Calu3 (cell line): ENCODE results near the gene MRPS14. TPM values are rescaled to one million over a fixed set of nuclear protein-coding genes. Genes with fewer than 3 reads are reported as not detected.

Experiments
- BruUV-seq: library from RNA; stranded (reverse); fragments of 400-500 nt; replicated peaks from 2 replicates; lab custom pipeline; 2021; lab: Mats Ljungman, UMichigan
- CTCF ChIA-PET: fragments of 300-600 bp; sonication (Branson Sonifier 250); formaldehyde crosslinking; loops from one replicate; lab custom pipeline; 2022; ENCODE audit warnings: antibody characterized with exemption; lab: Charles Lee
- DNase-seq: peaks from one replicate; pipeline ENCODE4 v3.0.0; 2022
- H3K27ac Mint-ChIP-seq: one replicate; pipeline ENCODE4 v1.8.0; 2022; ENCODE audit warnings: mixed read lengths; ENCODE audit not compliant: unreplicated experiment
- H3K27me3 Mint-ChIP-seq: one replicate; pipeline ENCODE4 v1.8.0; 2022; ENCODE audit warnings: mixed read lengths; ENCODE audit not compliant: unreplicated experiment
- H3K36me3 Mint-ChIP-seq: one replicate; pipeline ENCODE4 v1.8.0; 2022; ENCODE audit warnings: mild to moderate bottlenecking, moderate library complexity, mixed read lengths; ENCODE audit not compliant: insufficient read depth, unreplicated experiment
- H3K4me1 Mint-ChIP-seq: one replicate; pipeline ENCODE4 v1.8.0; 2022; ENCODE audit warnings: mild to moderate bottlenecking, low read depth, mixed read lengths; ENCODE audit not compliant: unreplicated experiment
- H3K4me3 Mint-ChIP-seq: one replicate; pipeline ENCODE4 v1.8.0; 2022; ENCODE audit warnings: mild to moderate bottlenecking, low read depth, moderate library complexity, mixed read lengths; ENCODE audit not compliant: unreplicated experiment
- H3K9me3 Mint-ChIP-seq: one replicate; pipeline ENCODE4 v1.8.0; 2022; ENCODE audit warnings: low read depth, mixed read lengths; ENCODE audit not compliant: unreplicated experiment
- intact Hi-C: fragments of 100-400 bp; cut with micrococcal nuclease; formaldehyde crosslinking; loops from one replicate; pipeline ENCODE4 v1.10.0; 2022; ENCODE audit not compliant: unreplicated experiment
- total RNA-seq: library from RNA; stranded (reverse); gene quantifications from 2 replicates; pipeline ENCODE4 v1.2.3, GENCODE V29; 2022
- TF ChIP-seq, protein P1 (sequence below): fragments of 200-600 bp; IDR thresholded peaks from one replicate; pipeline ENCODE4 v1.8.0; 2022; ENCODE audit warnings: antibody characterized with exemption; ENCODE audit not compliant: unreplicated experiment

The MRPS14 gene
- total RNA-seq, 1 experiment from 2014 or later = 33.6 TPM

- Mint-ChIP-seq H3K4me1 (no peaks in the 10 kb centered on the region), H3K9me3 (no peaks in the 10 kb centered on the region), H3K27me3 (no peaks in the 10 kb centered on the region), H3K27ac (no peak overlapping the region), H3K36me3 (peaks cover 22% of the 10 kb centered on the region), H3K4me3 (no peak overlapping the region)
- no TSS peak for BruUV-seq
- DNase-seq = no peak
- CTCF ChIA-PET = interaction anchor here (1.4 kb wide), 1 partner anchor 86 kb away, joined by 4 read pairs; no protein-coding TSS in a partner anchor
- intact Hi-C loops = no loop called here
- TF ChIP-seq, protein P1, sequence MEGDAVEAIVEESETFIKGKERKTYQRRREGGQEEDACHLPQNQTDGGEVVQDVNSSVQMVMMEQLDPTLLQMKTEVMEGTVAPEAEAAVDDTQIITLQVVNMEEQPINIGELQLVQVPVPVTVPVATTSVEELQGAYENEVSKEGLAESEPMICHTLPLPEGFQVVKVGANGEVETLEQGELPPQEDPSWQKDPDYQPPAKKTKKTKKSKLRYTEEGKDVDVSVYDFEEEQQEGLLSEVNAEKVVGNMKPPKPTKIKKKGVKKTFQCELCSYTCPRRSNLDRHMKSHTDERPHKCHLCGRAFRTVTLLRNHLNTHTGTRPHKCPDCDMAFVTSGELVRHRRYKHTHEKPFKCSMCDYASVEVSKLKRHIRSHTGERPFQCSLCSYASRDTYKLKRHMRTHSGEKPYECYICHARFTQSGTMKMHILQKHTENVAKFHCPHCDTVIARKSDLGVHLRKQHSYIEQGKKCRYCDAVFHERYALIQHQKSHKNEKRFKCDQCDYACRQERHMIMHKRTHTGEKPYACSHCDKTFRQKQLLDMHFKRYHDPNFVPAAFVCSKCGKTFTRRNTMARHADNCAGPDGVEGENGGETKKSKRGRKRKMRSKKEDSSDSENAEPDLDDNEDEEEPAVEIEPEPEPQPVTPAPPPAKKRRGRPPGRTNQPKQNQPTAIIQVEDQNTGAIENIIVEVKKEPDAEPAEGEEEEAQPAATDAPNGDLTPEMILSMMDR = no peak
Measured at GRCh38 chr1:174988539-174988938, 34.7 kb downstream of the MRPS14 start.

DNA sequence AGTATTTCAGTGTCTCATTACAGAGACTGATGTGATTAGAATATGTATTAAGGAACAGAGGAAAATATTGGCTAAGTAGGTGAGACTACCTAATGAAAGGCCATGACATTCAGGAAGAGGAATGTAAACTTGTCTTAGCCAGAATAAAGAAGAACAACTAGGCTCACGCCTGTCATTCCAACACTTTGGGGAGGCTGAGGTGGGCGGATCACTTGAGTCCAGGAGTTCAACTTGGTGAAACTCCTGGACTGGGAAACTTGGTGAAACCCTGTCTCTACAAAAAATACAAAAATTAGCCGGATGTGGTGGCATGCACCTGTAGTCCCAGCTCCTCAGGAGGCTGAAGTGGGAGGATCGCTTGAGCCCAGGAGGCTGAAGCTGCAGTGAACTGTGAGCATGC, 38.3 kb downstream of the MRPS14 start:
- Mint-ChIP-seq H3K9me3 (no peaks in the 10 kb centered on the region), H3K36me3 (peaks cover 32% of the 10 kb centered on the region), H3K27me3 (no peaks in the 10 kb centered on the region), H3K4me1 (no peaks in the 10 kb centered on the region), H3K27ac (no peak overlapping the region), H3K4me3 (no peak overlapping the region)
- CTCF ChIA-PET = no interaction called here
- intact Hi-C loops = no loop called here
- BruUV-seq = no TSS peak
- TF ChIP-seq, protein P1 = no peak
- no peak for DNase-seq

- TF ChIP-seq, protein P1 = peak; percentile 54
- no TSS peak for BruUV-seq
- H3K4me1 Mint-ChIP-seq = no peaks in the 10 kb centered on the region
- no peak overlapping the region for H3K4me3 Mint-ChIP-seq
- H3K27ac Mint-ChIP-seq = no peak overlapping the region
- H3K36me3 Mint-ChIP-seq = peaks cover 22% of the 10 kb centered on the region
- no peaks in the 10 kb centered on the region for H3K9me3 Mint-ChIP-seq
- intact Hi-C loops = loop anchor here (1.0 kb wide), 1 partner anchor 213 kb away; no protein-coding TSS in a partner anchor
- DNase-seq = peak; percentile 62
- no peaks in the 10 kb centered on the region for H3K27me3 Mint-ChIP-seq
- CTCF ChIA-PET = interaction anchor here (0.8 to 1.2 kb wide), 2 partner anchors 13 to 99 kb away, joined by 3 to 4 read pairs; no protein-coding TSS in a partner anchor
Measured at GRCh38 chr1:174982971-174983689, 40.1 kb downstream of the MRPS14 start.

GRCh38 chr1:174976436-174977108, 46.7 kb downstream of the MRPS14 start:
- peaks cover 46% of the 10 kb centered on the region for H3K36me3 Mint-ChIP-seq
- intact Hi-C loops = no loop called here
- peaks cover 40% of the 10 kb centered on the region for H3K4me1 Mint-ChIP-seq
- no peak for DNase-seq
- CTCF ChIA-PET = interaction anchor here (0.9 to 1.4 kb wide), 2 partner anchors 11 kb away, joined by 3 read pairs; no protein-coding TSS in a partner anchor
- no peak overlapping the region for H3K4me3 Mint-ChIP-seq
- H3K27ac Mint-ChIP-seq = no peak overlapping the region
- TF ChIP-seq, protein P1 = no peak
- no peaks in the 10 kb centered on the region for H3K9me3 Mint-ChIP-seq
- no peaks in the 10 kb centered on the region for H3K27me3 Mint-ChIP-seq
- no TSS peak for BruUV-seq
